ENCODE results near the gene TCAIM.

- TF ChIP-seq POLR2AphosphoS5 (IDR thresholded peaks at IDR 0.05; ENCODE audit: borderline replicate concordance, low read depth, low read length) (no peak), EZH2 (IDR thresholded peaks at IDR 0.05) (no peak)
Observed at GRCh38 chr3:44444437-44444836, 105.9 kb downstream of the TCAIM start.
